AG10803 (cell line): ENCODE data around the gene OR5J2.
"Not testable (repeated sequence)": the region's sequence is repeated elsewhere in the genome, so short reads cannot be mapped to it uniquely, and the experiment has no call there.

Experiments
- DNase-seq: peaks from one replicate; pipeline ENCODE4 v3.0.0; 2010; ENCODE audit warnings: low read depth
- H3K4me3 ChIP-seq: 2 replicates; pipeline ENCODE4 v1.5.1; 2011; ENCODE audit warnings: mild to moderate bottlenecking, low read length, control low read depth
- CTCF ChIP-seq: conservative IDR thresholded peaks from 2 replicates; pipeline ENCODE4 v1.5.1; 2011; ENCODE audit warnings: mild to moderate bottlenecking, low read length, control low read depth, inconsistent platforms

Gene OR5J2

GRCh38 chr11:56176318-56176717 lies at the start of gene OR5J2:
Gene OR5J2 (plus strand): TSS chr11:56176618. CDS start chr11:56176618, 0 bp downstream.
- no peak for DNase-seq
- no peak within 1 kb of the TSS for H3K4me3 ChIP-seq
- TF ChIP-seq CTCF: no peak

- DNase-seq: no peak
- H3K4me3 ChIP-seq: no peak within 1 kb of the TSS
- no peak for TF ChIP-seq CTCF
These were observed 36.2 kb upstream of the OR5J2 start, which contains the start of gene OR8J3 for GRCh38 chr11:56140151-56140661. Gene OR8J3 (minus strand): TSS chr11:56140201. CDS start chr11:56137718, 2,483 bp downstream.

GRCh38 chr11:56143681-56144080 lies 32.7 kb upstream of the OR5J2 start:
- DNase-seq, H3K4me3 ChIP-seq: not testable (repeated sequence)

GRCh38 chr11:56151376-56151775 lies 25.0 kb upstream of the OR5J2 start:
- no peak for TF ChIP-seq CTCF
- H3K4me3 ChIP-seq: no peak overlapping the region
- no peak for DNase-seq

GRCh38 chr11:56152333-56152732 lies 24.1 kb upstream of the OR5J2 start:
- no peak overlapping the region for H3K4me3 ChIP-seq
- no peak for TF ChIP-seq CTCF
- DNase-seq: no peak

- no peak within 1 kb of the TSS for H3K4me3 ChIP-seq
- TF ChIP-seq CTCF: no peak
- DNase-seq: no peak
These were observed 16.2 kb upstream of the OR5J2 start, which contains the start of gene OR8K5 for GRCh38 chr11:56160217-56160616. Gene OR8K5 (minus strand): TSS chr11:56160317. CDS start chr11:56160317, 0 bp downstream.

- TF ChIP-seq CTCF: no peak
- H3K4me3 ChIP-seq: no peak overlapping the region
- DNase-seq: no peak
These were observed 12.6 kb upstream of the OR5J2 start for GRCh38 chr11:56163804-56164203.
